WTC11 (cell line): Measurements from ENCODE around the gene NUDCD2.
"Not testable (repeated sequence)": the region's sequence is repeated elsewhere in the genome, so short reads cannot be mapped to it uniquely, and the experiment has no call there.

ENCODE experiments used
- ATF6 ChIP-seq: sonication (generic); formaldehyde crosslinking; IDR thresholded peaks from 2 replicates; pipeline ENCODE4 v1.8.1; 2023; ENCODE audit warnings: mild to moderate bottlenecking, missing genetic modification reagents
- FOXJ3 ChIP-seq: sonication (generic); formaldehyde crosslinking; IDR thresholded peaks from 2 replicates; pipeline ENCODE4 v1.9.0; 2021; ENCODE audit warnings: missing genetic modification reagents, mild to moderate bottlenecking, borderline replicate concordance
- FOXP4 ChIP-seq: sonication (generic); formaldehyde crosslinking; IDR thresholded peaks from 2 replicates; pipeline ENCODE4 v1.8.0; 2022; ENCODE audit warnings: mild to moderate bottlenecking, missing genetic modification reagents
- NR3C1 ChIP-seq: sonication (generic); formaldehyde crosslinking; conservative IDR thresholded peaks from 2 replicates; pipeline ENCODE4 v1.8.1; 2023; ENCODE audit warnings: low read depth, mild to moderate bottlenecking, missing genetic modification reagents
- RELA ChIP-seq: sonication (generic); formaldehyde crosslinking; IDR thresholded peaks from 2 replicates; pipeline ENCODE4 v1.8.1; 2022; ENCODE audit warnings: missing genetic modification reagents, mild to moderate bottlenecking, borderline replicate concordance
- SMAD3 ChIP-seq: sonication (generic); formaldehyde crosslinking; IDR thresholded peaks from 2 replicates; pipeline ENCODE4 v1.8.0; 2022; ENCODE audit warnings: missing genetic modification reagents, mild to moderate bottlenecking, borderline replicate concordance
- USF1 ChIP-seq: sonication (generic); formaldehyde crosslinking; IDR thresholded peaks from 2 replicates; pipeline ENCODE4 v1.8.0; 2022; ENCODE audit warnings: mild to moderate bottlenecking, missing genetic modification reagents
- ZNF138 ChIP-seq: sonication (generic); formaldehyde crosslinking; conservative IDR thresholded peaks from 2 replicates; pipeline ENCODE4 v1.8.1; 2022; ENCODE audit warnings: mild to moderate bottlenecking, moderate library complexity, missing genetic modification reagents
- TF ChIP-seq, protein P1 (sequence below): fragments of 200-600 bp; IDR thresholded peaks from 2 replicates; pipeline ENCODE4 v1.8.0; 2022; ENCODE audit warnings: antibody characterized with exemption
- TF ChIP-seq, protein P2 (sequence below): fragments of 250-450 bp; sonication (Bioruptor Pico); IDR thresholded peaks from 2 replicates; pipeline ENCODE4 v2.1.2; 2022; ENCODE audit warnings: mild to moderate bottlenecking, moderate library complexity
- TF ChIP-seq, protein P3 (sequence below): sonication (generic); formaldehyde crosslinking; IDR thresholded peaks from 2 replicates; pipeline ENCODE4 v1.8.1; 2022; ENCODE audit warnings: mild to moderate bottlenecking, missing genetic modification reagents, moderate library complexity, borderline replicate concordance

GRCh38 chr5:163426128-163426527, 33.8 kb downstream of the NUDCD2 start:
- TF ChIP-seq, protein P1, sequence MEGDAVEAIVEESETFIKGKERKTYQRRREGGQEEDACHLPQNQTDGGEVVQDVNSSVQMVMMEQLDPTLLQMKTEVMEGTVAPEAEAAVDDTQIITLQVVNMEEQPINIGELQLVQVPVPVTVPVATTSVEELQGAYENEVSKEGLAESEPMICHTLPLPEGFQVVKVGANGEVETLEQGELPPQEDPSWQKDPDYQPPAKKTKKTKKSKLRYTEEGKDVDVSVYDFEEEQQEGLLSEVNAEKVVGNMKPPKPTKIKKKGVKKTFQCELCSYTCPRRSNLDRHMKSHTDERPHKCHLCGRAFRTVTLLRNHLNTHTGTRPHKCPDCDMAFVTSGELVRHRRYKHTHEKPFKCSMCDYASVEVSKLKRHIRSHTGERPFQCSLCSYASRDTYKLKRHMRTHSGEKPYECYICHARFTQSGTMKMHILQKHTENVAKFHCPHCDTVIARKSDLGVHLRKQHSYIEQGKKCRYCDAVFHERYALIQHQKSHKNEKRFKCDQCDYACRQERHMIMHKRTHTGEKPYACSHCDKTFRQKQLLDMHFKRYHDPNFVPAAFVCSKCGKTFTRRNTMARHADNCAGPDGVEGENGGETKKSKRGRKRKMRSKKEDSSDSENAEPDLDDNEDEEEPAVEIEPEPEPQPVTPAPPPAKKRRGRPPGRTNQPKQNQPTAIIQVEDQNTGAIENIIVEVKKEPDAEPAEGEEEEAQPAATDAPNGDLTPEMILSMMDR = not testable (repeated sequence)
- TF ChIP-seq ATF6; FOXP4 (CRISPR knock-in tag); FOXJ3 (CRISPR knock-in tag); RELA; SMAD3; NR3C1 (CRISPR knock-in tag); ZNF138 (CRISPR knock-in tag); USF1 (CRISPR knock-in tag): not testable (repeated sequence)
- TF ChIP-seq, protein P2, sequence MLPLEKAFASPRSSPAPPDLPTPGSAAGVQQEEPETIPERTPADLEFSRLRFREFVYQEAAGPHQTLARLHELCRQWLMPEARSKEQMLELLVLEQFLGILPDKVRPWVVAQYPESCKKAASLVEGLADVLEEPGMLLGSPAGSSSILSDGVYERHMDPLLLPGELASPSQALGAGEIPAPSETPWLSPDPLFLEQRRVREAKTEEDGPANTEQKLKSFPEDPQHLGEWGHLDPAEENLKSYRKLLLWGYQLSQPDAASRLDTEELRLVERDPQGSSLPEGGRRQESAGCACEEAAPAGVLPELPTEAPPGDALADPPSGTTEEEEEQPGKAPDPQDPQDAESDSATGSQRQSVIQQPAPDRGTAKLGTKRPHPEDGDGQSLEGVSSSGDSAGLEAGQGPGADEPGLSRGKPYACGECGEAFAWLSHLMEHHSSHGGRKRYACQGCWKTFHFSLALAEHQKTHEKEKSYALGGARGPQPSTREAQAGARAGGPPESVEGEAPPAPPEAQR (CRISPR knock-in tag) = not testable (repeated sequence)
- TF ChIP-seq, protein P3, sequence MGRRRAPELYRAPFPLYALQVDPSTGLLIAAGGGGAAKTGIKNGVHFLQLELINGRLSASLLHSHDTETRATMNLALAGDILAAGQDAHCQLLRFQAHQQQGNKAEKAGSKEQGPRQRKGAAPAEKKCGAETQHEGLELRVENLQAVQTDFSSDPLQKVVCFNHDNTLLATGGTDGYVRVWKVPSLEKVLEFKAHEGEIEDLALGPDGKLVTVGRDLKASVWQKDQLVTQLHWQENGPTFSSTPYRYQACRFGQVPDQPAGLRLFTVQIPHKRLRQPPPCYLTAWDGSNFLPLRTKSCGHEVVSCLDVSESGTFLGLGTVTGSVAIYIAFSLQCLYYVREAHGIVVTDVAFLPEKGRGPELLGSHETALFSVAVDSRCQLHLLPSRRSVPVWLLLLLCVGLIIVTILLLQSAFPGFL = not testable (repeated sequence)
